HCT116 (cell line): ENCODE results near the gene GPR176.

Experiments
- CEBPB ChIP-seq: IDR thresholded peaks from 2 replicates; pipeline ENCODE4 v1.6.1; 2012; ENCODE audit warnings: low read depth
- EZH2 ChIP-seq: fragments of 200-600 bp; sonication (generic); IDR thresholded peaks from 2 replicates; pipeline ENCODE4 v1.6.1; 2017; ENCODE audit warnings: antibody characterized with exemption, mixed run types
- JUND ChIP-seq: IDR thresholded peaks from 2 replicates; pipeline ENCODE4 v1.6.1; 2012
- MAX ChIP-seq: IDR thresholded peaks from 2 replicates; pipeline ENCODE4 v1.6.1; 2012
- POLR2A ChIP-seq: IDR thresholded peaks from 2 replicates; pipeline ENCODE4 v1.7.0; 2011; ENCODE audit warnings: borderline replicate concordance; ENCODE audit not compliant: insufficient read depth, insufficient read length; ENCODE audit errors: extremely low read depth
- POLR2AphosphoS5 ChIP-seq: IDR thresholded peaks from 2 replicates; pipeline ENCODE4 v1.6.1; 2011; ENCODE audit warnings: mild to moderate bottlenecking, low read depth, low read length, moderate library complexity
- RAD21 ChIP-seq: IDR thresholded peaks from 2 replicates; pipeline ENCODE4 v1.6.1; 2012; ENCODE audit warnings: low read depth, mild to moderate bottlenecking
- SIN3A ChIP-seq: IDR thresholded peaks from 2 replicates; pipeline ENCODE4 v1.6.1; 2012; ENCODE audit warnings: low read depth
- SRF ChIP-seq: IDR thresholded peaks from 2 replicates; pipeline ENCODE4 v1.6.1; 2012; ENCODE audit warnings: low read depth
- ZFX ChIP-seq: fragments of 450-650 bp; IDR thresholded peaks from 2 replicates; pipeline ENCODE4 v1.6.1; 2017
- ZNF274 ChIP-seq: fragments of 200-500 bp; sonication (Bioruptor generic); IDR thresholded peaks from 2 replicates; pipeline ENCODE4 v1.6.1; 2014; ENCODE audit warnings: mild to moderate bottlenecking, low read depth, low read length, inconsistent platforms
- TF ChIP-seq, protein P1 (sequence below): IDR thresholded peaks from 2 replicates; pipeline ENCODE4 v1.6.1; 2012; ENCODE audit warnings: low read depth
- TF ChIP-seq, protein P2 (sequence below), 3 experiments: fragments of 200-600 bp in 1 of 3; sonication (generic) in 1 of 3; IDR thresholded peaks in 2 of 3; conservative IDR thresholded peaks in 1 of 3; 2 replicates each; pipeline ENCODE4 v1.5.1; 2012 to 2017; ENCODE audit warnings: low read depth in 2 of 3, low read length in 2 of 3, antibody characterized with exemption in 1 of 3, borderline replicate concordance in 1 of 3, control low read depth in 1 of 3, mild to moderate bottlenecking in 1 of 3, mixed read lengths in 1 of 3, mixed run types in 1 of 3, moderate library complexity in 1 of 3; ENCODE audit not compliant: insufficient read depth in 1 of 3

- TF ChIP-seq SIN3A, result no peak
- TF ChIP-seq, protein P1, sequence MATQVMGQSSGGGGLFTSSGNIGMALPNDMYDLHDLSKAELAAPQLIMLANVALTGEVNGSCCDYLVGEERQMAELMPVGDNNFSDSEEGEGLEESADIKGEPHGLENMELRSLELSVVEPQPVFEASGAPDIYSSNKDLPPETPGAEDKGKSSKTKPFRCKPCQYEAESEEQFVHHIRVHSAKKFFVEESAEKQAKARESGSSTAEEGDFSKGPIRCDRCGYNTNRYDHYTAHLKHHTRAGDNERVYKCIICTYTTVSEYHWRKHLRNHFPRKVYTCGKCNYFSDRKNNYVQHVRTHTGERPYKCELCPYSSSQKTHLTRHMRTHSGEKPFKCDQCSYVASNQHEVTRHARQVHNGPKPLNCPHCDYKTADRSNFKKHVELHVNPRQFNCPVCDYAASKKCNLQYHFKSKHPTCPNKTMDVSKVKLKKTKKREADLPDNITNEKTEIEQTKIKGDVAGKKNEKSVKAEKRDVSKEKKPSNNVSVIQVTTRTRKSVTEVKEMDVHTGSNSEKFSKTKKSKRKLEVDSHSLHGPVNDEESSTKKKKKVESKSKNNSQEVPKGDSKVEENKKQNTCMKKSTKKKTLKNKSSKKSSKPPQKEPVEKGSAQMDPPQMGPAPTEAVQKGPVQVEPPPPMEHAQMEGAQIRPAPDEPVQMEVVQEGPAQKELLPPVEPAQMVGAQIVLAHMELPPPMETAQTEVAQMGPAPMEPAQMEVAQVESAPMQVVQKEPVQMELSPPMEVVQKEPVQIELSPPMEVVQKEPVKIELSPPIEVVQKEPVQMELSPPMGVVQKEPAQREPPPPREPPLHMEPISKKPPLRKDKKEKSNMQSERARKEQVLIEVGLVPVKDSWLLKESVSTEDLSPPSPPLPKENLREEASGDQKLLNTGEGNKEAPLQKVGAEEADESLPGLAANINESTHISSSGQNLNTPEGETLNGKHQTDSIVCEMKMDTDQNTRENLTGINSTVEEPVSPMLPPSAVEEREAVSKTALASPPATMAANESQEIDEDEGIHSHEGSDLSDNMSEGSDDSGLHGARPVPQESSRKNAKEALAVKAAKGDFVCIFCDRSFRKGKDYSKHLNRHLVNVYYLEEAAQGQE, result no peak
- TF ChIP-seq, protein P2, sequence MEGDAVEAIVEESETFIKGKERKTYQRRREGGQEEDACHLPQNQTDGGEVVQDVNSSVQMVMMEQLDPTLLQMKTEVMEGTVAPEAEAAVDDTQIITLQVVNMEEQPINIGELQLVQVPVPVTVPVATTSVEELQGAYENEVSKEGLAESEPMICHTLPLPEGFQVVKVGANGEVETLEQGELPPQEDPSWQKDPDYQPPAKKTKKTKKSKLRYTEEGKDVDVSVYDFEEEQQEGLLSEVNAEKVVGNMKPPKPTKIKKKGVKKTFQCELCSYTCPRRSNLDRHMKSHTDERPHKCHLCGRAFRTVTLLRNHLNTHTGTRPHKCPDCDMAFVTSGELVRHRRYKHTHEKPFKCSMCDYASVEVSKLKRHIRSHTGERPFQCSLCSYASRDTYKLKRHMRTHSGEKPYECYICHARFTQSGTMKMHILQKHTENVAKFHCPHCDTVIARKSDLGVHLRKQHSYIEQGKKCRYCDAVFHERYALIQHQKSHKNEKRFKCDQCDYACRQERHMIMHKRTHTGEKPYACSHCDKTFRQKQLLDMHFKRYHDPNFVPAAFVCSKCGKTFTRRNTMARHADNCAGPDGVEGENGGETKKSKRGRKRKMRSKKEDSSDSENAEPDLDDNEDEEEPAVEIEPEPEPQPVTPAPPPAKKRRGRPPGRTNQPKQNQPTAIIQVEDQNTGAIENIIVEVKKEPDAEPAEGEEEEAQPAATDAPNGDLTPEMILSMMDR (IDR thresholded peaks at IDR 0.05 in 2 of 3, conservative IDR thresholded peaks at IDR 0.05 in 1 of 3; ENCODE audit: borderline replicate concordance in 1 of 3, insufficient read depth in 1 of 3, low read depth in 2 of 3, low read length in 2 of 3), result no peak
- no peak for TF ChIP-seq MAX
- TF ChIP-seq POLR2A, result no peak
- TF ChIP-seq RAD21, result no peak
- no peak for TF ChIP-seq EZH2
- no peak for TF ChIP-seq ZFX
- TF ChIP-seq CEBPB, result no peak
- TF ChIP-seq ZNF274, result no peak
- no peak for TF ChIP-seq JUND
- TF ChIP-seq POLR2AphosphoS5, result no peak
- TF ChIP-seq SRF, result no peak
These were observed 126.1 kb downstream of the GPR176 start for GRCh38 chr15:39793923-39794322.
